Mononuclear cell (primary cell): Measurements from ENCODE around the gene FPR2. TPM values are rescaled to one million over a fixed set of nuclear protein-coding genes. Genes with fewer than 3 reads are reported as not detected.

Source experiments
- H3K27me3 ChIP-seq: 2 replicates; pipeline ENCODE4 v1.6.0; 2011; ENCODE audit warnings: low read length, control low read depth; ENCODE audit not compliant: insufficient read depth
- H3K4me1 ChIP-seq: 2 replicates; pipeline ENCODE4 v1.5.1; 2011; ENCODE audit warnings: mild to moderate bottlenecking, low read length, control low read depth; ENCODE audit not compliant: insufficient read depth
- H3K4me3 ChIP-seq: 2 replicates; pipeline ENCODE4 v1.5.1; 2011; ENCODE audit warnings: mild to moderate bottlenecking, low read length, moderate library complexity
- H3K9me3 ChIP-seq: 2 replicates; pipeline ENCODE4 v1.5.1; 2011; ENCODE audit warnings: low read depth, mild to moderate bottlenecking, control low read depth, low read length
- total RNA-seq: library from RNA; depleted of rRNA; stranded (reverse); fragments of >200 nt; gene quantifications from one replicate; pipeline ENCODE4 v1.2.3, GENCODE V29; 2012

FPR2 gene
- total RNA-seq, 1 donor = 7.5 TPM

DNA sequence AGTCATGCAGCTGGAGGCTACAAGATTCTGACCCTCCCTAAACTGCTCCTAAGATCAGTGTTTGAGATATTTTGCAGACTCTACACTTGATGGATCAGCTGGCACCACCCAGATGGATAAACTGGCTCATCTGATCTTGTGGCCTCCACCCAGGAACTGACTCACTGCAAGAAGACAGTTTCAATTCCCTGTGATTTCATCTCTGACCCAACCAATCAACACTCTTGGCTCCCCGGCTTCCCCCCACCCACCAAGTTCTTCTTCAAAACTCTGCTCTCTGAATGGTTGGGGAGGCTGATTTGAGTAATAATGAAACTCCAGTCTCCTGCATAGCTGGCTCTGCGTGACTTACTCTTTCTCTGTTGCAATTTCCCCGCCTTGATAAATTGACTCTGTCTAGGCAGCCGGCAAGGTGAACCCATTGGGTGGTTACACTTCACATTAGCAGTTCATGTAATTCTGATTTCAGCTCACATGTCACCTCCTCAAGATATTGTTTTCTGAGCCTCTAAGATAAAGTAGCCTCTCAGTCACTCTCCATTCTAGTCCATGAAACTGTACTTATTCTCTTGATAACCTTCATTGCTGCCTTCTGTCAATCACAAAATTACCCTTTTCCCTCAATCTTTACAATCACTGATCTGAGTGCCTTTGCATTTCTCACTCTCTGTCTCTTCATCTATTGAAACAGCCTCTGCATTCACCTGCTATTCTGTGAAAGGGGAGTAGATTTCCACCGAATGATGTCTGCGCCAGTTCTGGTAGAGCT lies 24.1 kb downstream of the FPR2 start:
- Histone ChIP-seq H3K9me3 (no peaks in the 10 kb centered on the region), H3K4me1 (peaks cover 84% of the 10 kb centered on the region), H3K27me3 (no peaks in the 10 kb centered on the region), H3K4me3 (no peak overlapping the region)

GRCh38 chr19:51786646-51787494 lies 25.9 kb downstream of the FPR2 start:
- H3K4me1 ChIP-seq = peaks cover 71% of the 10 kb centered on the region
- H3K27me3 ChIP-seq = no peaks in the 10 kb centered on the region
- no peak overlapping the region for H3K4me3 ChIP-seq
- no peaks in the 10 kb centered on the region for H3K9me3 ChIP-seq

- H3K4me1 ChIP-seq = peaks cover 61% of the 10 kb centered on the region
- H3K4me3 ChIP-seq = no peak overlapping the region
- no peaks in the 10 kb centered on the region for H3K9me3 ChIP-seq
- no peaks in the 10 kb centered on the region for H3K27me3 ChIP-seq
Observed at GRCh38 chr19:51788029-51788428, 27.0 kb downstream of the FPR2 start.

DNA sequence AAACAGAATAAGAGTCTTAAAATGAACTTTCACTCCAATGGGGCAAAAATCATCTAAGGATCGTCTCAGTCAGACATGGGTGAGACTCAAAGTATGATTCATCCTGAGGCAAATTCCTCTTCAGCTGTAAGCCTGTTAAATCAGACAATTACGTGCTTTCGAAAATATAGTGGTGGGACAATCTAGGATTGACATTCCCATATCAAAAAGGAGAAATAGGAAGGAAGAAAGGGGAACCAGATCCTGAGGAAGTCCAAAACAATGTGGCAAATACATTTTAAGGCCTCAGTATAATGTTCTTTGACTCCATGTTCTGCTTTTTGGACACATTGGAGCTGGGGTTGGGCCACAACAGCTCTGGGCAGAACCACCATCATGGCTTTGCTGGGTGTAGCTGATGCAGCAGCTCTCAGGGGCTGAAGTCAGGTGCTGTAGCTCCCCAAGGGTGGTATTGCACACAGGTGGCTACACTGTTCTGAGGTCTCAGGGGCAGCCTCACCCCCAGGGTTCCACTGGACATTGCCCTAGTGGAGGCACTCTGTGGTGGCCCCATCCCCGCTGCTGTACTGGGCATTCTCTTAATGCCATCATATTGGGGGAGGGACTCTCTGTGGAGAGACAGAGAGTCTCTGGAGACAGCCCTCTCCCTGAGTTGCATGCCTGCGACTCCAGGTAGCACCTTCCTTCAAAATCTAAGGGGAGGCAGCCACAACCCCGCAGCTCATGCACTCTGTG lies 28.2 kb downstream of the FPR2 start:
- Histone ChIP-seq H3K4me1 (peaks cover 52% of the 10 kb centered on the region), H3K9me3 (no peaks in the 10 kb centered on the region), H3K4me3 (no peak overlapping the region), H3K27me3 (no peaks in the 10 kb centered on the region)

- no peak overlapping the region for H3K4me3 ChIP-seq
- no peaks in the 10 kb centered on the region for H3K9me3 ChIP-seq
- H3K27me3 ChIP-seq = no peaks in the 10 kb centered on the region
- peaks cover 30% of the 10 kb centered on the region for H3K4me1 ChIP-seq
Observed at GRCh38 chr19:51792932-51793331, 32.0 kb downstream of the FPR2 start.

GRCh38 chr19:51793994-51794393 lies 33.0 kb downstream of the FPR2 start:
- Histone ChIP-seq H3K4me3 (no peak overlapping the region), H3K9me3 (no peaks in the 10 kb centered on the region), H3K27me3 (no peaks in the 10 kb centered on the region), H3K4me1 (peaks cover 30% of the 10 kb centered on the region)

- Histone ChIP-seq H3K4me1 (peaks cover 30% of the 10 kb centered on the region), H3K27me3 (no peaks in the 10 kb centered on the region), H3K9me3 (no peaks in the 10 kb centered on the region), H3K4me3 (no peak within 1 kb of the TSS)
Observed at GRCh38 chr19:51794885-51795490, 34.0 kb downstream of the FPR2 start, which contains the start of gene FPR3. TSS of gene FPR3 (plus strand) at chr19:51795157. CDS start at chr19:51823749, 28,592 bp downstream.

DNA sequence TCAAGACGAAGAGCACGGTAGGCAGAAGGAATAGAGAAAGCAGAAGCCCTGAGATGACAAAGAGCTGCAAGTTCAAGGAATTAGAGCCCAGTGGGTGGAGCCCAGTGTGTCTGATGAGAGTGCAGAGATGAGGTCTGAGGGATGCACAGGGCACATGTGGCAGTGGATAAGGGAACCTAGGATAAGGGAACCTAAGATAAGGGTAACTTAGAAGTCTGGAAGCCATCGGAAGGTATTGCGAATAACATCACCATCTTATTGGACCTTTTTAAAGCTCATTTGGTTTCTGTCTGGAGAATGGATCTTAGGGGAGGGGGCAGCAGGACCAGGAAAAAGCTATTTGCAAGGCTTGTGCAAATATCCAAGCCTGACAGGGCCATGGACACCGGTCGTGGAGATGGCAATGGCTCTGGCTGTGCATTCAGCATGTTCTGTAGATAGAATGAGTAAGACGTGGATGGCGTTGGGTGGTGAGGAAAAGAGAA lies 35.3 kb downstream of the FPR2 start:
- Histone ChIP-seq H3K9me3 (no peaks in the 10 kb centered on the region), H3K4me3 (no peak overlapping the region), H3K27me3 (no peaks in the 10 kb centered on the region), H3K4me1 (peaks cover 30% of the 10 kb centered on the region)

GRCh38 chr19:51797480-51797879 lies 36.5 kb downstream of the FPR2 start:
- no peak overlapping the region for H3K4me3 ChIP-seq
- H3K27me3 ChIP-seq = no peaks in the 10 kb centered on the region
- peaks cover 30% of the 10 kb centered on the region for H3K4me1 ChIP-seq
- H3K9me3 ChIP-seq = no peaks in the 10 kb centered on the region

GRCh38 chr19:51798062-51798461 lies 37.1 kb downstream of the FPR2 start:
- Histone ChIP-seq H3K4me3 (no peak overlapping the region), H3K27me3 (no peaks in the 10 kb centered on the region), H3K9me3 (no peaks in the 10 kb centered on the region), H3K4me1 (peaks cover 30% of the 10 kb centered on the region)

DNA sequence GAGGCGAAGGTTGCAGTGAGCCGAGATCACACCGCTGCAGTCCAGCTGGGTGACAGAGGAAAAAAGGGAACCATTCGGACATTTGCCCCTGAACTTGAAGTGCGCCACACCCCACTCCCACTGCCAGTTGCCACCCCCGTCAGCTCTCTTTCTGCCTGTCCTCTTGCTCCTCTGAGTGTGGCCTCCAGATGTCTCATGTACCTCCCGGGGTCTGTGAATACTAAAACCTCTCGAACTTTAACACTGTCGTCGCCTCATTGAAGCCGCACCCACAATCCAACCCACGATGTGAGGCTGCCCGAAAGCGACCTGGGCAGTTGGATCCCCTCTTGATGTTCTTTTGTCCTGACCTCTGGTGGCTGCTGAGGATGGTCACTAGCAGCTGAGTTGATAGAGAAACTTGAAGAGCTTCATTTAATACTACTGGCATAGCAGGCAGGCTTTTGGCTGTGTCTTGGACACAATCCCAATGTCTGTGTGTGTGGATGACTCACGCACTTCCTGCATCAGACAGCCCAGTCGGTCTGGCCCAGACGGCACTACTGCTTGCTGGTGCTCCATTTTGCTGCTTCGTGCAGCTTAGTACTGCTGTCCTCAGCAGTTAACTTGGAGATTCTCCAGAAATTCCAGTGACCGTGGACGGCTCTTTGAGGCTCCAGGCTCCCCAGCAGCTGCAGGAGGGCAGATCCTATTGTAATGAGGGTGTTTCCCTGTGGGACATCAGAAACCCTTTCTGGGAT lies 38.2 kb downstream of the FPR2 start:
- no peaks in the 10 kb centered on the region for H3K27me3 ChIP-seq
- peaks cover 40% of the 10 kb centered on the region for H3K4me1 ChIP-seq
- H3K9me3 ChIP-seq = no peaks in the 10 kb centered on the region
- H3K4me3 ChIP-seq = no peak overlapping the region

GRCh38 chr19:51799774-51800472 lies 38.9 kb downstream of the FPR2 start:
- Histone ChIP-seq H3K4me3 (no peak overlapping the region), H3K27me3 (no peaks in the 10 kb centered on the region), H3K9me3 (no peaks in the 10 kb centered on the region), H3K4me1 (peaks cover 45% of the 10 kb centered on the region)

DNA sequence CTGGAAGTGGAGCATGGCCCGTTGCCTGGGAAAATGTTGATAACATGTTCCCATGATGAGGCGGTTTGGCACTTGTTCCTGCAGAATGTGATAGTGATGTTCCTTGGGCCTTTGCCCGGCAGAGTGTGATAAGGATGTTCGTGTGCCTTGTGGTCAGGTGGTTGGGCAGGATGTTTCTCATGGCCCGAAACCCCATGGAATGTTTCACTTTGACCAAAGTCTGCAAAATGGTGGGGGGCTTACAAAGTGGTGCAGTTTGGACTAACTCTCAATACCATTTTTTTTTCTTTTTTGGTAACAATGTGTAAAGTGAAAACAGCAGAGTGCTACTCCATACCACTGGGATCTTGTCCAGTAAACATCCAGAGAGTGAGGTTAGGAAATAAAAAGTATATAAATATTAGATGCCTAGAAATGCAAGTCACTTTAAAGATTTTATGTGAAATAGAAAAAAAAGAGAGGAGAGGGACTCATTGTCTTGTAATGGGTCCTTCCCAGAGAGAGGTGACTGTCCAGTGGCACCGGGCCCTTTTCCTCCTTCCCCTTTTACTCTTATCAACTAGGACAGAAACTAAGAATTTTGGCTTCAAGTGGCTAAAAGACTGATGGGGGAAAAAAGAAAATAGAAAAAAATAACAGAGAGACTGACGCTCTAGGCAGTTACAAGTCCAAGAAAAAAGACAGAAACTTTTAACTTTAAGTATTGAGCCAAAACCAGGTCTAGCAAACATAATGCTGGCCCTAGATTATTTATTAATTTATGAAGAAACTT lies 39.7 kb downstream of the FPR2 start:
- H3K9me3 ChIP-seq = no peaks in the 10 kb centered on the region
- H3K4me3 ChIP-seq = no peak overlapping the region
- H3K27me3 ChIP-seq = no peaks in the 10 kb centered on the region
- peaks cover 53% of the 10 kb centered on the region for H3K4me1 ChIP-seq
